GM19455 (cell line): ENCODE data around the gene HTD2.
"Not testable (repeated sequence)": the region's sequence is repeated elsewhere in the genome, so short reads cannot be mapped to it uniquely, and the experiment has no call there.

Experiments
- ATAC-seq: cut with Tn5 transposase; IDR thresholded peaks from one replicate; pipeline ENCODE4 v1.9.1; 2021; ENCODE audit not compliant: unreplicated experiment

Gene HTD2

DNA sequence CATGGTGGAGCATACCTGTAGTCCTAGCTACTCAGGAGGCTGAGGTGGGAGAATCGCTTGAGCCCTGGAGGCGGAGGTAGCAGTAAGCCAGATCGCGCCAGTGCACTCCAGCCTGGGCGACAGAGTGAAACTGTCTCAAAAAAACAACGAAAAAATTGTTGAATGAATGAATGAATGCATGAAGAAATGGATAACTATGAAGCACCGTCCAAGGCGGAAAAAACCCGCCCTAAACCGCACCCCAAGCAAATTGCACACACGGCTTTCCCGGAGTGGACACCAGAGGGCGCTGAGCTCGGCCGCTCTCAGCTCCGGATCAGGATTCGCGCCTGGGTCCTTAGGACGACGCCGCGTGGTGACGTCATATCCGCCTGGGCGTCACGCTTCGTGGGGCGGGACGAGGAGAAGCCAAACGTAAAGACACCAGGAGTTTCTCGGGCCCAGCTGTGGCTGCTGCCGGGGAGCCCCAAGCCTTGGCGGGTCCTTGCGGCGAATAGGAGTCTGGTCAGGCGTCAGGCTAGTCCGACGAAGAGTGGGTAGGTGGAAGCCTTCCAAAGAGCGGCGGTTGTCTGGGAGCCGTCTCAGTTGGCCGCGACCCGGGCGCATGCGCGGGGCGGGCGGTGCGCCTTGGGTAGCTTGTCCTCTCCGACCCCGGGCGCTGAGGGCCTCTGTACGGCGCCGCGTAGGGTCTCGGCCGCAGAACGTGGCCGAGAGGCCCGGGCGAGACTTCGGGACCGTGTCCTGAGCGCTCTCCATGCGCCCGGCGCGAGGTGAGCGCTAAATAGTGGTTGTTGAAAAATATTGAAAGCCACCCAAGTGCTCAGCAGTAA lies at the start of gene HTD2, which contains the start of gene RPP14:
Gene HTD2, plus strand, starts transcription at position 639 of the 830 bp plus-strand sequence. CDS start 11,094 bp downstream, outside the sequence.
Gene RPP14, plus strand, starts transcription at position 364 of the 830 bp plus-strand sequence. CDS start 4,085 bp downstream, outside the sequence.
- ATAC-seq = peak; percentile 87

DNA sequence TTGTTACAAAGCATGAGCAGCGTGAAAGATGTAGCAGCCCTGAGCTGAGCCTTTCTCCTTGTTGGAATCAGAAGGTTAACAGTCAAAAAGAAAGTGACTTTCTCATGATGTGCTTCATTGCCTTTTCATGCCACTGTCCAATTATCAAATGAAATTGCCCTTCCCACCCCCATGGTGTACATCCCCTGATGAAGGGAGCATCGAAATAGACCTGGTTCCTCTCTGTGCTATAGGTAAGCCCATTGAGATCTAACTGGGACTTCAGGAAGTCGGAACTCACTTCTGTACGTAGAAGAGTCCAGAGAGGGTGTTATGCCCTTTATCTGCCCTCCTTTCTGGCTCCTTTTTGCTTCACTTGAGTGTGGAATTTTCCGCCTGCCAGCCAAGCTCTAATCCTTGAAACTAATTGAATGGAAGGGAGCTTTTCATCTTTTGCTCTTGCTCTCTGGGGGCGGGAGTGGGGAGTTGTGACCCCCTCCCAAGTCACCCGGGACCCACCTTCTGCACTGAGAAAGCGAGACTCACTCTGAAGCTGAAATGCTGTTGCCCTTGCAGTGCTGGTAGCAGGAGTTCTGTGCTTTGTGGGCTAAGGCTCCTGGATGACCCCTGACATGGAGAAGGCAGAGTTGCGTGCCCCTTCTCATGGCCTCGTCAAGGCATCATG lies 47.8 kb upstream of the HTD2 start:
- no peak for ATAC-seq

DNA sequence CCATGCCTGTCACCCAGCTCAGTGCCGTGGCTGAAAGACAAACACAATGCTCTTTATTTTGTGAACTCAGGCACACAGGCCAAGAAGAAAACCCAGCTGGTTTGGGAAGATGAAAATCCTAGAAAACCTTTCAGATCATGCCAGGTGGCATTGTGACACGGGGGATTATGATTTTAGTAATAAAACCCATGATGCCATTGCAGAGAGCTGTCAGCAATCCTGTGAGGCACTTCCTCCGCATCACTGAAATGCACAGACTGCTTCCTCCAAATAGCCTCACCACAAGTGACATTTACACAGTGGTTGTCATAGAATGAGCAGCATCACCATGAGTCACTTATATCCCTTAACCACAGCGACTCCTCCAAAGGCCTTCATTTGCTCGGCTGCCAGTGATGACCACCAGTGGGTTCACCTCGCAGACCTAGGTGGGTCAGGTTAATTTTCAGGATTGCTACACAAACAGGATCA lies 46.0 kb upstream of the HTD2 start:
- no peak for ATAC-seq

DNA sequence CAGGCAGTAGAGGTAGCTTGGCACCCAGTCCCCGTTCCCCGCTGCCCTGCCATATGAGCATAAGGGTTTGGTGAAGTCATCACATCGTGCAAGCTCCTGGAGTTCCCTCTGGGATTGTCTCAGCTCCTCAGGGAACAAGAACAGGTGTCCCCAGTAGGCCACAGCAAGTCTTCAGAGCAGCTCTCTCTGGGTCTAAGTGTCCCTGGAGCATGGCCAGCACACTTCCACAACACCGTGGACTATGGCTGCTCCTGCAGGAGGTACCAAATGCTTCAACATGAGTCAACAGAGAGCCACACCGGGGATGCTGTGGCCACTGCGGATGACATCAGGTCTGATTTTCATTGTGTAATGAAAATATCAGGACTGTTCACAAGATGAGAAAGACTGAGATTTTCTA lies 45.6 kb upstream of the HTD2 start:
- no peak for ATAC-seq

DNA sequence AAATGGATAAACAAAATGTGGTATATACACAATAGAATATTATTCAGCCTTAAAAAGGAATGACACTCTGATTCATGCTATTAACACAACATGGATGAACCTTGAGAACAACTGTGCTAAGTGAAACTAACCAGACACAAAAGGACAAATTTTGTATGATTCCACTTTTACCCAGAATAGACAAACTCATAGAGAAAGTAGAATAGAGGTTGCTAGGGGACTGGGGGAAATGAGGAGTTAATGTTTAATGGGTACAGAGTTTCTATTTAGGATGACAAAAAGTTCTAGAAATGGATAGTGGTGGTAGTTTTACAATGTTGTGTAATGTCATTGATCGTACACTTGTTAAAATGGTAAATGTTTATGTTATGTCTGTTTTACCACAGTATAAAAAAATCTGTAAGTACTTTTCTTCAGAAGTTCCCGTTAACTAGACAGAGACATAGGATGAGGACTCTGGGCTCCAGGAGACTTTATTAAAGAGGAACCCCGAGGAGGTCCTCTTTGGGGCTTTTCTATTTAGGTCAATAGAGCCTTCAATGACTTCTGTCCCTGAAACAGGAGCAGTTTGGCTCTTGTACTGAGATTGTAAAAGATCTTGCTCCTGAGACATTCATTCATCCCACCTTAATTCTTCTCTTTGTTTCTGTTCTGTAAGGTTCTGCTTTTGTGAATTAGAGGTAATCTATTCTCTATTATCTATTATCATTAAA lies 44.2 kb upstream of the HTD2 start:
- ATAC-seq = no peak

DNA sequence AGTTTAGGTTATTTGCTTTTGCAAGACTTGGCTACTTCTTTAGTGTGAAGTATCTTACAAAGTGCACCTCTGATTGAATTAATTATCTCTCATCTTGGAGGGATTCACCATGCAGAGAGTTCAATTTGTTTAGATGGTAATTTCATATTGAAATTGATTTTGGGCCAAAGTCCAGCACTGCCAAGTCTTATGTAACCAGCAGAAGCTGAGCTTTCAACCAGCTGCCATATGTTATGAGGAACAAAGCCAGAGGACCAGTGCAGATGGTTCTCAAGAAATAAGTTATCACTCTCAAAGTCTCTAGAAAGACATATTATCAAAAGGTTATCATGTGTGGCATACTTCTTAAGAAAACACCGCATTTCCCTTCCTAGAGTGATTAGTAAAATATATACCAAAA lies 39.7 kb upstream of the HTD2 start:
- ATAC-seq = no peak

DNA sequence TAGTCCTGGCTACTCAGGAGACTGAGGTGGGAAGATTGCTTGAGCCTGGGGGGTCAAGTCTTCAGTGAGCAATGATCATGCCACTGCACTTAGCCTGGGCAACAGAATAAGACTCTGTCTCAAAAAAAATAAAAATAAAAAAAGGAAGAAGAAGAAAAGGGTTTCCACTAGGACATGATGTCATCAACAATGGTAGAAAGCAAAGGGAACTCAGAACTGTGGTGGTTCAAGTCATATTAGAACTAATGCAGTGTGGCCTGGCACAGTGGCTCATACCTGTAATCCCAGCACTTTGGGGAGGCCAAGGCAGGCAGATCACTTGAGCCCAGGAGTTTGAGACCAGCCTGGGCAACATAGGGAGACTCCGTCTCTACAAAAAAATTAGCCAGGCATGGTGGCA lies 38.8 kb upstream of the HTD2 start:
- not testable (repeated sequence) for ATAC-seq

DNA sequence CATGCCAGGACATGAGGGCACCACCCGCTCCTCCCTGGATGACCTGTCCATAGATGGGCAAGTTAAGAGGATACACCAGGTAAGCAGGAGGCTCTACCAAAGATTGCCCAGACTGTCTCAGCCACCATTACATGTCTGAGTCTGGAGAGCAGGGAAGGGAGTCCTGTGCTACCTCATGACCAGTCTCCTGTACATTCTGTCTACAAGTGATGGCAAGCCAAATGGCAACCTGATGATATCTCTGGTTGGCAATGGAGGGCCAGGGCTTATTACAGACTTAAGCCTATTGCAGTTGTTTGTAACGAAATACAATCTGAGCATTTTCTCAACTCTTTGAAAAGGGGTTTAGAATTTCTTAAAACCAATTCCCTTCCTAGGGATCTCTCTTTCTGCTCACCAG lies 37.0 kb upstream of the HTD2 start:
- no peak for ATAC-seq

DNA sequence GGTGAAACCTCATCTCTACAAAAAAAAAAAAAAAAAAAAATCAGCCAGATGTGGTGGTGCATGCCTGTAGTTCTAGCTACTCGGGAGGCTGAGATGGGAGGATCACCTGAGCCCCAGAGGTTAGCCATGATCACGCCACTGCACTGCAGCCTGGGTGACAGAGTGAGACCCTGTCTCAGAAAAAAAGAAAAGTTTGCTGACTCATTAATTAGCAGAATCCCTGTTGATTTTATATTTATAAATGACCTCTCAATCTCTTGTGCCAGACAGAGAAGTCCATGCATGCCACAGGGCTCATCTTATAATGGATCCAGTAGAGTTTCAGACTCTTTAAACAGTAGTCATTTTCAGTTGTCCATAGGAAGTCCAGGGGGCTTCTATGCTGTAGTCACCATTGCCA lies 35.8 kb upstream of the HTD2 start:
- ATAC-seq = no peak

DNA sequence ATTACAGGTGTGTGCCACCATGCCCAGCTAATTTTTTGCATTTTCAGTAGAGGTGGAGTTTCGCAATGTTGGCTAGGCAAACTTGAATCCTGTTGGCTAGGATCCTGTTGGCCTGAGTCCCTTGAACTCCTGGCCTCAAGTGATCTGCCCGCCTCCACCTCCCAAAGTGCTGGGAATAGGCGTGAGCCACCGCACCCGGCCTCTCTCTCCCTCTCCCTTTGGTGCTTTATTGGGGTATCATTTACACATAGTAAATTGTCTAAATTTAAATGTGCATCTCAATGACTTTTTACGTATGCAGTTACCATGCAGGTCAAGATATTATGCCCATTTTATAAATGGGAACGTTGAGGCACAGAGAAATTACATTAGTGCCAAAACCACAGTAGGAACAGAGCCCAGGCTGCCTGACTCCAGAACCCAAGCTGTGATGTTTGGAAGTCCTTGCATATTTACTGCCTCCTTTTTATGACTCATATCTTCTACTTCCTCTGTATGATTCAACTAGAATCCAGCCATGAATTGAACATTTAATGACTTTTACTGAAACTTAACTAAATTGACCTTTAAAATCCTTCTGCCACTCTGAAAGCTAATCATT lies 34.3 kb upstream of the HTD2 start:
- no peak for ATAC-seq

DNA sequence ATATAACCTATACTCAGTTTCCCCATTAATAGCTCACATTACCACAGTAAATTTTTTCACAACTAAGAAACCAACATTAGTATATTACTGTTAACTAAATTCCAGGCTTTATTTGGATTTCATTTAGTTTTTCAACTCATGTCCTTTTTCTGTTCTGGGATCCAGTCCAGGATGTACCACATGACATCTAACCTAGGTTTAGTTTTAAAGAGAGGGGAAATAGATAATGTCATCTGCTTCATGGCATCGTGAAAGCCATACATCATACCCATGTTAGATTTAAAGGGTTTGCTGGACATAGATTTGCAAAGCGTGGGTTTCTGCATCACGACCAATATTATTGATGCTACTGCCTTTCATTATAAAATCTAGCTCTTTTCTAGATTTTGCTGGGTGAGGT lies 33.4 kb upstream of the HTD2 start:
- no peak for ATAC-seq

DNA sequence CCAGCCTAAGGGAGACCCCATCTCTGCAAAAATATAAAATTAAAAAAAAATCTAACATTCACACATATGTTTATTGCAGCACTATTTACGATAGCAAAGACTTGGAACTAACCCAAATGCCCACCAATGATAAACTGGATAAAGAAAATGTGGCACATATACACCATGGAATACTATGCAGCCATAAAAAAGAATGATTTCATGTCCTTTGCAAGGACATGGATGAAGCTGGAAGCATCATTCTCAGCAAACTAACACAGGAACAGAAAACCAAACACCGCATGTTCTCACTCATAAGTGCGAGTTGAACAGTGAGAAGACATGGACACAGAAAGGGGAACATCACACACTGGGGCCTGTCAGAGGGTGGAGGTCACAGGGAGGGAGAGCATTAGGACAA lies 33.0 kb upstream of the HTD2 start:
- ATAC-seq = not testable (repeated sequence)

DNA sequence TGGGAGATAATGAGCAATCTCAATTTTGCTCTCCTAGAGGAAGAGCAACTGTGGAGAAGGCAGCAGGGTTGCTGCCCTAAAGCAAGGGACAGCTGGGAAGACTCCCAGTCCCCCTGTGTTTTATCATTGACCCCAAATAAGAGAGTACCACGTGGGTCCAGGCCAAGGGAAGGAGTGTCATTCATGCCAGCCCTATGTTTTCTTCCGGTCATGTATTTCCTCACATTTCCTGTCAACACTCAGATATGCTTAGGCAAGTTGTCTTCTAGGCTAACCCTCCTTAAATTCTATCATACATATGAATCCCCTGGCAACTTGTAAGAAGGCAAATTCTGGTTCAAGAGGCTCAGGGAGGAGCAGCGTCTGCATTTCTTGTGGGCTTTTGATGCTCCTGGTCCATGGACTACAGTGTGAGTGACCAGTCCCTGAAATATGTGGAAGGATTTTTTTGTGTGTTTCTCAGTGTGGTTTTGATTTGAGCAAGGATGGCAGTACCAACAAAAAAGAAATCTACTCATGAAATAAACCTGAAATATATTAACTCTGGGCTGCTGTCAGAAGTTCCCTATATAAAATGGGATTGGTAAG lies 32.2 kb upstream of the HTD2 start:
- ATAC-seq = no peak

DNA sequence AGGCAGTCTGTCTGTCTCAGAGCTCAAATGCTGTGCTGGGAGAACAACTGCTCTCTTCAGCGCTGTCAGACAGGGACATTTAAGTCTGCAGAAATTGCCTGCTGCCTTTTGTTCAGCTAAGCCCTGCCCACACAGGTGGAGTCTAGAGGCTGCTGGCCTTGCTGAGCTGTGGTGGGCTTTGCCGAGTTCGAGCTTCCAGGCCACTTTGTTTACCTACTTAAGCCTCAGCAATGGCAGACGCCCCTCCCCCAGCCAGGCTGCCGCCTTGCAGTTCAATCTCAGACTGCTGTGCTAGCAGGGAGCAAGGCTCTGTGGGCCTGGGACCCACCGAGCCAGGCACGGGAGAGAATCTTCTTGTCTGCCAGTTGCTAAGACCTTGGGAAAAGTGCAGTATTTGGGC lies 25.3 kb upstream of the HTD2 start:
- ATAC-seq = no peak

DNA sequence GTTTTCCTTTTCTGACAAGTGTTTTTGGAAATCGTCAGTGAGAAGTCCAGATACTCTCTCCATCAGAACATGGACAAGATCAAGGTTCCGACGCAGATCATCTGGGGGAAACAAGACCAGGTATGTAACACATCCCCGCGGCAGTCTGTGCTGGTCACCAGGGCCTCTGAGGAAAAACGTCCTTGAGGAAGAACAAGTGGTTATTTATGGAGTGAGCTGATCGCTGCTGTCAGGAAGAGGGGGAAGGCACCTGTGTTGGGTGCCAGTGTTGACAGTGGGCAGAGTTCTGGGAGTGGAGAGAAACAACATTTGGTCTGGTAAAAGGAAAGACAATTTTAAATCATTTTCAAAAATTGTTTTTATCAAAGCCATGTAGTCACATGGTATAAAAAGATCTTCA lies 21.0 kb upstream of the HTD2 start:
- ATAC-seq = no peak

DNA sequence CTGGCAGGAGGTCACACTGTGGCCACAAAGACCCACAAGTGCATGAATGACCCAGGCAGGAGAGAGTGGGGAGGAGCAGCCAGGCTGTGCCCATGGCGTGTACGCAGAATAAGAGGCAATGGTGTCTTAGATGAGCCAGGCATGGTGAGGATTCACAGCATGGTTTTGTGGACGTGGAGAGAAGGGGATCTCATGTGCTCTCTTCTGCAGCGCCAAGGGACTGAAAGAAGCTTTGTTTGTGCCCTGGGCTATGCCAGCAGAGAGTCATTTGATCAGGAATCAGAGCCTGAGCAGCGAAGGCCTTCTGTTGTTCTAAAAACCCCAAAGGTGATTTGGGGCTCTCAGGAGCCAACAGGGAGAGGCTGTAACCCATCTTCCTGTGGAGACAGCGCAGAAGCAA lies 19.0 kb upstream of the HTD2 start:
- no peak for ATAC-seq

DNA sequence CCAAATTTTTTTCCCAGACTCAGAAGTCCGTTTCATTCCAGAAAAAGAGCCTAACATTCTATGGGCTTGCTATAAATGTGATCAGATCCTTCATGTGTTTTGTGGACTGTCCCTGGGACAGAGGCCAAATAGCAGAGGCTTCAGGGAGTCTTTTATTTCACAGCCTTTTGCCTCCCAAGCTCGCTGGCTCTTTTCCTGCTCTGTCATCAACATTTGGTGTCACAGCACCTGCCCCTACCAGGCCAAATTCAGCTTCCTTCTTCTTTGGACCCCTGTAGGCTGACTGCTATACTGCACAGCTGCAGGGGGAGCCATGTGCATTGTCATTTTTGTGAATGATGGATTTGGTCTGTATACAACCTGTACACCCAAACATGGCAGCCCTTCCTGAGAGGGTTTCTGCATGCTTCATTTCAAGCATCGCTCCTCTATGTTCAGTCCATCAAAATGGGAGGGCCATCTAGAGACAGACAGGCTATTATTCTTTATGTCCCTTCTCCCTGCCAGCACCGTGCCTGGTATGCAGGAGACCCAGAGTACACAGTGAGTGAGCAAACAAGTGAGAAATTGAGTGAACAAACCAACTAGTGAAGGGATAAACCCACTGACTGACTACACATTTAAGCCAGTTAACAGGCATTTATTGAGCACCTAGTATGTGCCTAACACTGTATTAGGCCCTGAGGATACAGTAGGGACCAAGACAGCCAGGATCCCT lies 18.1 kb upstream of the HTD2 start:
- no peak for ATAC-seq

DNA sequence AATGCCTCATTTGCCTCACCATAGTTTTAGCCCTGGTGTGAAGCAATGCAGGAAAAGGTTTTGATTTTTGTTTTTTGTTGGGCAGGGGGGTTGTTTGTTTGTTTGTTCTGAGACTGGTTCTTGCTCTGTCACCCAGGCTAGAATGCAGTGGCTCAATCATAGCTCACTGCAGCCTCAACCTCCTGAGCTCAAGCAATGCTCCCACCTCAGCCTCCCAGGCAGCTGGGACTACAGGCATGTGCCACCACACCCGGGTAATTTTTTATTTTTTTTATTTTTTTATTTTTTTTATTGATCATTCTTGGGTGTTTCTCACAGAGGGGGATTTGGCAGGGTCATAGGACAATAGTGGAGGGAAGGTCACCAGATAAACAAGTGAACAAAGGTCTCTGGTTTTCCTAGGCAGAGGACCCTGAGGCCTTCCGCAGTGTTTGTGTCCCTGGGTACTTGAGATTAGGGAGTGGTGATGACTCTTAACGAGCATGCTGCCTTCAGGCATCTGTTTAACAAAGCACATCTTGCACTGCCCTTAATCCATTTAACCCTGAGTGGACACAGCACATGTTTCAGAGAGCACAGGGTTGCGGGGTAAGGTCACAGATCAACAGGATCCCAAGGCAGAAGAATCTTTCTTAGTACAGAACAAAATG lies 17.2 kb upstream of the HTD2 start:
- ATAC-seq = not testable (repeated sequence)

DNA sequence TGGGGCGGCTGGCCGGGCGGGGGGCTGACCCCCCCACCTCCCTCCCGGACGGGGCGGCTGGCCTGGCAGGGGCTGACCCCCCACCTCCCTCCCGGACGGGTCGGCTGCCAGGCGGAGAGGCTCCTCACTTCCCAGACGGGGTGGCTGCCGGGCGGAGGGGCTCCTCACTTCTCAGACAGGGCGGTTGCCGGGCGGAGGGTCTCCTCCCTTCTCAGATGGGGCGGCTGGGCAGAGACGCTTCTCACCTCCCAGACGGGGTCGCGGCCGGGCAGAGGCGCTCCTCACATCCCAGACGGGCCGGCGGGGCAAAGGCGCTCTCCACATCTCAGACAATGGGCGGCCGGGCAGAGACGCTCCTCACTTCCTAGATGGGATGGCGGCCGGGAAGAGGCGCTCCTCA lies 15.9 kb upstream of the HTD2 start:
- not testable (repeated sequence) for ATAC-seq
